K562 (cell line): ENCODE measurements around the gene HOXD13. TPM values are rescaled to one million over a fixed set of nuclear protein-coding genes. Genes with fewer than 3 reads are reported as not detected.
A peak's percentile ranks its signal among the peaks of the same experiment; 100 is the strongest.

Source experiments
- ATAC-seq: fragments of 200-7000 bp; cut with Tn5 transposase; 3 replicates; pipeline ENCODE4 v1.9.1; 2020; ENCODE audit warnings: moderate library complexity
- BruUV-seq: library from RNA; stranded (reverse); fragments of 400-500 nt; replicated peaks from 2 replicates; lab custom pipeline; 2021; lab: Mats Ljungman, UMichigan
- CTCF ChIA-PET: fragments of 300-600 bp; formaldehyde crosslinking; extraction: SDS; loops from one replicate; lab custom pipeline; 2021; ENCODE audit warnings: low intra/inter-chr PET ratio; lab: Yijun Ruan, JAX
- POLR2A ChIA-PET: fragments of 300-600, 350-650 bp; sonication (Branson Sonifier 250); formaldehyde crosslinking; extraction: SDS; loops from one replicate; lab custom pipeline; 2021; ENCODE audit warnings: antibody characterized with exemption, inconsistent platforms; lab: Yijun Ruan, JAX
- DNase-seq, 4 experiments: peaks; one replicate each; pipeline versions ENCODE4 v3.0.0 to v3.0.0-alpha.2; 2011 to 2018; ENCODE audit warnings: low spot score in 3 of 4, mixed read lengths in 3 of 4; ENCODE audit errors: extremely low read depth in 1 of 4
- FAIRE-seq: peaks from 2 replicates; lab custom pipeline; 2011; peaks lifted over from hg19 to GRCh38; lab: Jason Lieb, UNC
- H2AFZ ChIP-seq: 2 replicates; pipeline ENCODE4 v1.6.0; 2011; ENCODE audit warnings: low read depth, low read length, control low read depth, inconsistent platforms
- H3K27ac ChIP-seq: fragments of 200-600 bp; 3 replicates; pipeline ENCODE4 v1.8.0; 2011; ENCODE audit warnings: low read depth, mild to moderate bottlenecking, control low read depth, inconsistent platforms, low read length, moderate library complexity, mixed read lengths; ENCODE audit errors: extremely low read depth
- H3K27me3 ChIP-seq, 2 experiments: fragments of 300-600 bp in 1 of 2; 2 replicates in 1 of 2; 3 replicates in 1 of 2; pipeline versions ENCODE4 v1.6.0 to v1.8.0; 2011; ENCODE audit warnings: inconsistent platforms in 2 of 2, low read length in 2 of 2, mild to moderate bottlenecking in 1 of 2, mixed read lengths in 1 of 2, moderate library complexity in 1 of 2; ENCODE audit not compliant: control insufficient read depth in 2 of 2, insufficient read depth in 2 of 2
- H3K36me3 ChIP-seq: fragments of 300-600 bp; 3 replicates; pipeline ENCODE4 v1.8.0; 2011; ENCODE audit warnings: mild to moderate bottlenecking, low read length, inconsistent platforms; ENCODE audit not compliant: control insufficient read depth, insufficient read depth
- H3K4me1 ChIP-seq, 2 experiments: fragments of 200-600 bp in 1 of 2; replicated peaks in 1 of 2; 2 replicates in 1 of 2; 3 replicates in 1 of 2; pipeline versions ENCODE4 v1.5.1 to v1.8.0; 2011; ENCODE audit warnings: inconsistent platforms in 2 of 2, low read length in 2 of 2, mild to moderate bottlenecking in 1 of 2, mixed read lengths in 1 of 2, moderate library complexity in 1 of 2; ENCODE audit not compliant: control insufficient read depth in 2 of 2, insufficient read depth in 2 of 2
- H3K4me2 ChIP-seq: 2 replicates; pipeline ENCODE4 v1.6.1; 2011; ENCODE audit warnings: low read length, control low read depth, inconsistent platforms, mixed read lengths; ENCODE audit not compliant: insufficient read depth
- H3K4me3 ChIP-seq: fragments of 200-600 bp; sonication (generic), shearing (Covaris generic); 2 replicates; pipeline ENCODE4 v1.5.1; 2016; ENCODE audit warnings: control low read depth, inconsistent platforms
- H3K79me2 ChIP-seq: fragments of 200-600 bp; 3 replicates; pipeline ENCODE4 v1.8.0; 2011; ENCODE audit warnings: low read length, inconsistent platforms; ENCODE audit not compliant: control insufficient read depth, insufficient read depth
- H3K9ac ChIP-seq, 2 experiments: 2 replicates each; pipeline versions ENCODE4 v1.6.0 to v1.6.1; 2011; ENCODE audit warnings: low read depth in 2 of 2, low read length in 2 of 2, control low read depth in 1 of 2, inconsistent platforms in 1 of 2, mild to moderate bottlenecking in 1 of 2, mixed read lengths in 1 of 2; ENCODE audit not compliant: insufficient read depth in 1 of 2
- H3K9me1 ChIP-seq: one replicate; pipeline ENCODE4 v1.6.0; 2011; ENCODE audit warnings: inconsistent platforms, mild to moderate bottlenecking, low read length, moderate library complexity; ENCODE audit not compliant: control insufficient read depth, insufficient read depth
- H3K9me3 ChIP-seq: replicated peaks from 2 replicates; pipeline ENCODE4 v1.5.1; 2011; ENCODE audit warnings: low read depth, low read length, inconsistent platforms; ENCODE audit not compliant: control insufficient read depth, insufficient read depth
- H4K20me1 ChIP-seq: replicated peaks from 2 replicates; pipeline ENCODE4 v1.6.1; 2011; ENCODE audit warnings: low read length, inconsistent platforms, mixed read lengths; ENCODE audit not compliant: control insufficient read depth, insufficient read depth
- CREBBP ChIP-seq: IDR thresholded peaks from one replicate; pipeline ENCODE4 v1.6.1; 2012; ENCODE audit warnings: low read depth, mild to moderate bottlenecking, control low read depth, inconsistent platforms, low read length
- DIDO1 ChIP-seq: fragments of 450-650 bp; IDR thresholded peaks from 2 replicates; pipeline ENCODE4 v1.6.1; 2016; ENCODE audit warnings: low read depth, missing biosample characterization, missing genetic modification characterization
- DMBX1 ChIP-seq: fragments of 250-450 bp; sonication (Bioruptor Pico); IDR thresholded peaks from 2 replicates; pipeline ENCODE4 v1.8.0; 2022; ENCODE audit warnings: inconsistent platforms, mild to moderate bottlenecking, moderate library complexity, borderline replicate concordance
- GATAD2B ChIP-seq: fragments of 450-650 bp; IDR thresholded peaks from 2 replicates; pipeline ENCODE4 v1.6.1; 2017; ENCODE audit warnings: mild to moderate bottlenecking, borderline replicate concordance
- HNRNPLL ChIP-seq: fragments of 200-400 bp; formaldehyde crosslinking; IDR thresholded peaks from 2 replicates; pipeline ENCODE4 v1.6.1; 2017; ENCODE audit warnings: low read length, low read depth, mild to moderate bottlenecking; ENCODE audit not compliant: poor library complexity, severe bottlenecking
- ILK ChIP-seq: fragments of 450-650 bp; IDR thresholded peaks from 2 replicates; pipeline ENCODE4 v1.6.1; 2016; ENCODE audit warnings: missing genetic modification characterization, low read depth, mild to moderate bottlenecking, missing compliant biosample characterization, moderate library complexity, borderline replicate concordance
- LEF1 ChIP-seq: fragments of 450-650 bp; IDR thresholded peaks from 2 replicates; pipeline ENCODE4 v1.6.1; 2016; ENCODE audit warnings: mild to moderate bottlenecking
- MAFF ChIP-seq: IDR thresholded peaks from 2 replicates; pipeline ENCODE4 v1.6.1; 2012; ENCODE audit warnings: low read length, improper control_type of control experiment
- MBD2 ChIP-seq: sonication (generic); IDR thresholded peaks from 2 replicates; pipeline ENCODE4 v1.6.1; 2016; ENCODE audit warnings: low read depth, borderline replicate concordance
- NEUROD1 ChIP-seq: fragments of 150-350 bp; IDR thresholded peaks from 2 replicates; pipeline ENCODE4 v1.6.1; 2014; ENCODE audit warnings: borderline replicate concordance, low read length, low read depth; ENCODE audit not compliant: partially characterized antibody
- PHF20 ChIP-seq: fragments of 450-650 bp; IDR thresholded peaks from 2 replicates; pipeline ENCODE4 v1.6.1; 2018; ENCODE audit not compliant: partially characterized antibody
- PHF8 ChIP-seq: fragments of 200-600 bp; sonication (generic); IDR thresholded peaks from 2 replicates; pipeline ENCODE4 v1.6.1; 2012; ENCODE audit warnings: mixed run types, mild to moderate bottlenecking, inconsistent platforms, low read length, moderate library complexity, borderline replicate concordance
- PPARD ChIP-seq: fragments of 250-450 bp; sonication (Bioruptor Pico); IDR thresholded peaks from 2 replicates; pipeline ENCODE4 v1.8.0; 2022; ENCODE audit warnings: inconsistent platforms, mild to moderate bottlenecking, moderate library complexity
- RBM25 ChIP-seq: fragments of 200-400 bp; formaldehyde crosslinking; IDR thresholded peaks from 2 replicates; pipeline ENCODE4 v1.6.1; 2018; ENCODE audit warnings: low read length, low read depth, moderate library complexity; ENCODE audit not compliant: severe bottlenecking
- TAF7 ChIP-seq: fragments of 450-650 bp; IDR thresholded peaks from 2 replicates; pipeline ENCODE4 v1.6.1; 2016; ENCODE audit warnings: missing genetic modification characterization, missing compliant biosample characterization
- TCF3 ChIP-seq: sonication (generic); formaldehyde crosslinking; IDR thresholded peaks from 2 replicates; pipeline ENCODE4 v1.4.0; 2020; ENCODE audit warnings: mild to moderate bottlenecking, missing genetic modification reagents
- TEAD1 ChIP-seq, 2 experiments: fragments of 450-650 bp in 1 of 2; sonication (generic) in 1 of 2; formaldehyde crosslinking; IDR thresholded peaks; 2 replicates each; pipeline versions ENCODE4 v1.4.0 to v1.8.0; 2020 to 2022; ENCODE audit warnings: mild to moderate bottlenecking in 2 of 2, missing genetic modification reagents in 1 of 2
- VEZF1 ChIP-seq: fragments of 200-800 bp; sonication (Bioruptor generic); IDR thresholded peaks from 2 replicates; pipeline ENCODE4 v1.6.1; 2017; ENCODE audit warnings: missing genetic modification characterization, missing compliant biosample characterization
- ZNF586 ChIP-seq: fragments of 450-650 bp; formaldehyde crosslinking; conservative IDR thresholded peaks from 2 replicates; pipeline ENCODE4 v1.4.0; 2020; ENCODE audit warnings: mild to moderate bottlenecking, moderate library complexity
- WGBS: fragments of 100-300 bp; shearing (Covaris generic); methylation state at CpG from one replicate; pipeline ENCODE4 v1.1.6; 2016; ENCODE audit warnings: low coverage, mixed read lengths; ENCODE audit not compliant: insufficient coverage; ENCODE audit errors: missing lambda C conversion rate; 5-methylcytosine and 5-hydroxymethylcytosine counted together
- in situ Hi-C: fragments of 300-500 bp; cut with MboI; formaldehyde crosslinking; loops from 4 replicates; pipeline ENCODE4 v1.15.0; 2018; ENCODE audit warnings: inconsistent platforms, mixed read lengths
- intact Hi-C: fragments of 100-400 bp; cut with micrococcal nuclease; formaldehyde crosslinking; loops from 2 replicates; pipeline ENCODE4 v1.14.2; 2022
- polyA plus RNA-seq, 8 experiments: library from polyadenylated mRNA; depleted of rRNA in 4 of 8; stranded (reverse) in 5 of 8; unstranded in 3 of 8; fragments of >200 nt; fragmentation: Nextera tagmentation in 2 of 8; fragmentation: Illumina TruSeq in 1 of 8; extraction: Ambion mirVana in 2 of 8; extraction: Trizol in 1 of 8; gene quantifications; 2 replicates each; pipeline versions ENCODE4 v1.2.1 to v1.2.3, GENCODE V29; 2011 to 2014; ENCODE audit warnings: inconsistent platforms in 1 of 8, missing spikeins in 1 of 8
- total RNA-seq, 7 experiments: library from RNA; depleted of rRNA in 6 of 7; stranded (reverse); fragments of >200 nt in 6 of 7; fragmentation: Illumina TruSeq in 2 of 7; extraction: Trizol in 2 of 7; gene quantifications; 2 replicates each; pipeline versions ENCODE4 v1.2.1 to v1.2.3, GENCODE V29; 2011 to 2021; ENCODE audit warnings: low replicate concordance in 1 of 7

The HOXD13 gene
- total and polyA plus RNA-seq, 9 of the 15 experiments (the other 6 are each of a cell fraction or from before 2014, with no cell fraction given): 0.03 to 0.04 TPM; not detected in 7

GRCh38 chr2:176130147-176130956, 37.8 kb downstream of the HOXD13 start:
- Histone ChIP-seq H3K27me3 (peaks cover 46 to 63% of the 10 kb centered on the region in 2 experiments), H2AFZ (peak overlapping the region; percentile 28; the same call in 1 of the 2 replicates)
- no peak for TF ChIP-seq RBM25
- TF ChIP-seq TCF3: no peak
- peak; percentile 20; the same call in 1 of the 2 replicates for TF ChIP-seq PHF8
- no peak for TF ChIP-seq ILK (tag)
- TF ChIP-seq LEF1: no peak
- TF ChIP-seq PPARD (CRISPR knock-in tag): no peak
- peak; percentile 67 for TF ChIP-seq VEZF1 (CRISPR knock-in tag)
- TF ChIP-seq DMBX1 (CRISPR knock-in tag): no peak
- no peak for TF ChIP-seq TEAD1 (CRISPR knock-in tag; IDR thresholded peaks at IDR 0.05)
- no peak for TF ChIP-seq NEUROD1
- TF ChIP-seq CREBBP: no peak
- TF ChIP-seq MBD2: no peak
- TF ChIP-seq PHF20: no peak
- TF ChIP-seq MAFF: no peak
- TF ChIP-seq GATAD2B: no peak
- TF ChIP-seq DIDO1 (tag): no peak
- TF ChIP-seq TAF7 (tag): no peak
- TF ChIP-seq ZNF586 (CRISPR knock-in tag): no peak
- TF ChIP-seq HNRNPLL: peak; percentile 97

More at GRCh38 chr2:176130147-176130956, 37.8 kb downstream of the HOXD13 start:
- Histone ChIP-seq H3K9ac (peak overlapping the region in 1 of 2 experiments; percentile 62; a peak in 2 of 4 replicates), H3K9me3 (no peaks in the 10 kb centered on the region), H3K9me1 (no peaks in the 10 kb centered on the region), H3K4me1 (peaks cover 0 to 21% of the 10 kb centered on the region in 2 experiments; a peak in 2 of 5 replicates), H3K36me3 (no peaks in the 10 kb centered on the region), H3K4me3 (peak overlapping the region; percentile 27), H3K27ac (no peak overlapping the region), H4K20me1 (0 out of 2 replicates have a peak, but pooled peaks cover 5% of the 10 kb centered on the region), H3K79me2 (no peaks in the 10 kb centered on the region), H3K4me2 (peak overlapping the region; percentile 29)
- WGBS: under 1% methylated on average over 46 of the region's 100 CpGs
- DNase-seq (peak; percentile 49 to 66 (median 61)), FAIRE-seq (no peak), ATAC-seq (peak; percentile 80)
- intact Hi-C loops: no loop called here
- ChIA-PET POLR2A (no interaction called here), CTCF (no interaction called here)
- BruUV-seq: no TSS peak
- in situ Hi-C loops: loop anchor here (25.0 kb wide), 2 partner anchors 682 to 1632 kb away; no protein-coding TSS in a partner anchor
